Transverse colon (tissue), 3 donors: ENCODE results near the gene ARL15.

Source experiments
- CTCF ChIP-seq, 5 experiments: fragments of 200-600 bp in 3 of 5; fragments of 450-650 bp in 2 of 5; sonication (generic) in 3 of 5; IDR thresholded peaks; 1 replicate in 2 of 5; 2 replicates in 3 of 5; pipeline ENCODE4 v1.5.1; 2016 to 2017; ENCODE audit warnings: antibody characterized with exemption in 5 of 5, inconsistent platforms in 3 of 5, mild to moderate bottlenecking in 2 of 5, moderate library complexity in 1 of 5
- EP300 ChIP-seq: sonication (generic); formaldehyde crosslinking; IDR thresholded peaks from one replicate; pipeline ENCODE4 v1.6.1; 2017; ENCODE audit warnings: antibody characterized with exemption, low read depth

GRCh38 chr5:54305737-54306136 lies 4.6 kb downstream of the ARL15 start:
- no peak for TF ChIP-seq CTCF (IDR thresholded peaks at IDR 0.05)
- no peak for TF ChIP-seq EP300
